Natural killer cell (primary cell): ENCODE results near the gene TTR. TPM values are rescaled to one million over a fixed set of nuclear protein-coding genes. Genes with fewer than 3 reads are reported as not detected.

Experiments used
- ATAC-seq, 3 donors: fragments of 150-1000 bp in 2 of 3; fragments of 200-7000 bp in 1 of 3; cut with Tn5 transposase; 1 replicate in 1 of 3; 2 replicates in 2 of 3; pipeline ENCODE4 v1.10.0; 2021; ENCODE audit warnings: mild to moderate bottlenecking in 2 of 3, moderate library complexity in 2 of 3
- DNase-seq, 2 donors: peaks; one replicate each; pipeline versions ENCODE4 v3.0.0 to v3.0.0-alpha.2; 2013 to 2021; ENCODE audit warnings: mixed read lengths in 1 of 2
- H3K27ac ChIP-seq: one replicate; pipeline ENCODE4 v1.5.1; 2013; ENCODE audit warnings: mild to moderate bottlenecking, low read length
- H3K27me3 ChIP-seq: one replicate; pipeline ENCODE4 v1.6.1; 2013; ENCODE audit warnings: low read length; ENCODE audit not compliant: control insufficient read depth, insufficient read depth
- H3K36me3 ChIP-seq: one replicate; pipeline ENCODE4 v1.6.1; 2013; ENCODE audit warnings: low read length; ENCODE audit not compliant: control insufficient read depth, insufficient read depth
- H3K4me1 ChIP-seq: one replicate; pipeline ENCODE4 v1.6.1; 2013; ENCODE audit warnings: low read length; ENCODE audit not compliant: control insufficient read depth, insufficient read depth
- H3K4me3 ChIP-seq: one replicate; pipeline ENCODE4 v1.5.1; 2013; ENCODE audit warnings: low read length
- H3K9me3 ChIP-seq: one replicate; pipeline ENCODE4 v1.6.1; 2013; ENCODE audit warnings: low read length; ENCODE audit not compliant: control insufficient read depth, insufficient read depth
- H3K27ac Mint-ChIP-seq, 2 donors: one replicate each; pipeline ENCODE4 v1.8.0; 2022; ENCODE audit warnings: mild to moderate bottlenecking in 2 of 2, mixed read lengths in 2 of 2, moderate library complexity in 1 of 2
- H3K27me3 Mint-ChIP-seq, 2 donors: one replicate each; pipeline ENCODE4 v1.8.0; 2022; ENCODE audit warnings: low read depth in 2 of 2, mixed read lengths in 2 of 2
- H3K36me3 Mint-ChIP-seq: one replicate; pipeline ENCODE4 v1.8.0; 2022; ENCODE audit warnings: mixed read lengths
- H3K4me1 Mint-ChIP-seq, 2 donors: one replicate each; pipeline ENCODE4 v1.8.0; 2022; ENCODE audit warnings: mixed read lengths in 2 of 2
- H3K4me3 Mint-ChIP-seq: one replicate; pipeline ENCODE4 v1.8.0; 2022; ENCODE audit warnings: mild to moderate bottlenecking, moderate library complexity, mixed read lengths
- H3K9me3 Mint-ChIP-seq, 2 donors: one replicate each; pipeline ENCODE4 v1.8.0; 2022; ENCODE audit warnings: mixed read lengths in 2 of 2
- WGBS: methylation state at CpG from one replicate; pipeline ENCODE4 v1.1.7; 2013; ENCODE audit warnings: missing lambda C conversion rate; ENCODE audit not compliant: insufficient coverage; 5-methylcytosine and 5-hydroxymethylcytosine counted together
- intact Hi-C: fragments of 100-400 bp; cut with micrococcal nuclease; formaldehyde crosslinking; loops from one replicate; pipeline ENCODE4 v1.14.2; 2022
- total RNA-seq, 4 donors: library from RNA; stranded (reverse); fragments of 120-200 nt in 1 of 4; gene quantifications; one replicate each; pipeline versions ENCODE4 v1.2.3 to v1.2.4, GENCODE V29; 2013 to 2022
- TF ChIP-seq, protein P1 (sequence below): fragments of 200-600 bp; IDR thresholded peaks from one replicate; pipeline ENCODE4 v1.8.0; 2022; ENCODE audit warnings: antibody characterized with exemption

TTR gene
- total RNA-seq, 3 donors from 2014 or later (not counting 1 experiment from before 2014, with no cell fraction given), result not detected

DNA sequence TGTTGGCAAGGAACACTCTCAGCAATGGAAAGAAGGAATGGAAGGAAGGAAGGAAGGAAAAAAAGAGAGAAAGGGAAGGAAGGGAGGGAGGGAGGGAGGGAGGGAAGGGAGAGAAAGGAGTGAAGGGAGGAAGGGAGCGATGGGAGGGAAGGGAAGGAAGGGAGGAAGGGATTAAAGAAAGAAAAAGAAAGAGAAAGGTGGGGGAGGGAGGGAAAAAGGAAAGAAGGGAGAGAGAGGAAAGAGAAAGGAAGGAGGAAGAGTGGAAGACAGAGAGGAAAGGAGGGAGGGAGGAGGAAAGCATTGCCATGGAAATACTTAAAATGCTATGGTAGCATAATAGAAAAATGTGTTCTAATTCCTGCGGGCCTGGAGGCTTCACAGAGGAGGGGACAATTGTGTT is 22.4 kb downstream of the TTR start:
- no peak overlapping the region for H3K4me3 Mint-ChIP-seq
- H3K4me1 Mint-ChIP-seq, result peaks cover 12 to 13% of the 10 kb centered on the region in 2 donors
- H3K36me3 Mint-ChIP-seq, result no peaks in the 10 kb centered on the region
- no peaks in the 10 kb centered on the region for H3K9me3 ChIP-seq
- no peaks in the 10 kb centered on the region for H3K9me3 Mint-ChIP-seq
- H3K27ac Mint-ChIP-seq, result no peak overlapping the region
- WGBS, result 88% methylated on average over 2 of the region's 2 CpGs
- no peak for DNase-seq
- TF ChIP-seq, protein P1, sequence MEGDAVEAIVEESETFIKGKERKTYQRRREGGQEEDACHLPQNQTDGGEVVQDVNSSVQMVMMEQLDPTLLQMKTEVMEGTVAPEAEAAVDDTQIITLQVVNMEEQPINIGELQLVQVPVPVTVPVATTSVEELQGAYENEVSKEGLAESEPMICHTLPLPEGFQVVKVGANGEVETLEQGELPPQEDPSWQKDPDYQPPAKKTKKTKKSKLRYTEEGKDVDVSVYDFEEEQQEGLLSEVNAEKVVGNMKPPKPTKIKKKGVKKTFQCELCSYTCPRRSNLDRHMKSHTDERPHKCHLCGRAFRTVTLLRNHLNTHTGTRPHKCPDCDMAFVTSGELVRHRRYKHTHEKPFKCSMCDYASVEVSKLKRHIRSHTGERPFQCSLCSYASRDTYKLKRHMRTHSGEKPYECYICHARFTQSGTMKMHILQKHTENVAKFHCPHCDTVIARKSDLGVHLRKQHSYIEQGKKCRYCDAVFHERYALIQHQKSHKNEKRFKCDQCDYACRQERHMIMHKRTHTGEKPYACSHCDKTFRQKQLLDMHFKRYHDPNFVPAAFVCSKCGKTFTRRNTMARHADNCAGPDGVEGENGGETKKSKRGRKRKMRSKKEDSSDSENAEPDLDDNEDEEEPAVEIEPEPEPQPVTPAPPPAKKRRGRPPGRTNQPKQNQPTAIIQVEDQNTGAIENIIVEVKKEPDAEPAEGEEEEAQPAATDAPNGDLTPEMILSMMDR, result no peak
- H3K27me3 Mint-ChIP-seq, result peaks cover 0 to 2% of the 10 kb centered on the region in 2 donors
- no peak for ATAC-seq
- no peaks in the 10 kb centered on the region for H3K36me3 ChIP-seq
- H3K4me1 ChIP-seq, result no peaks in the 10 kb centered on the region
- no peak overlapping the region for H3K27ac ChIP-seq
- no peaks in the 10 kb centered on the region for H3K27me3 ChIP-seq
- H3K4me3 ChIP-seq, result no peak overlapping the region
- intact Hi-C loops, result no loop called here

DNA sequence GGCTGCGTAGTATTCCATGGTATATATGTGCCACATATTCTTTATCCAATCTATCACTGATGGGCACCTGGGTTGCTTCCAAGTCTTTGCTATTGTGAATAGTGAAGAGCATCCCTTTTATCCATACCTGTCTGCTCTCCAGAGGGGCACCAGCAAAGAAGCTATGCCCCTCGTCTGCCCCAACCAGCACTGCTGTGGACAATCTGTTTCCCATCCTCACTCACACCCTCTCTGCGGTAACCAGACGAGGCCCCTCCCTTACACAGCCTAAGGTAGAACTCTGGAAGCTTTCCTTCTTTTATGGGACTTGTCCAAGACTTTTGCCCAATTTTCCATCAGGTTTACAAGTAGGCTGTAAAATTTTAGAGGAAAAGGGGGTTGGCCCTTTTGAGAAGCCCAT is 24.9 kb downstream of the TTR start:
- TF ChIP-seq, protein P1, result no peak
- Mint-ChIP-seq H3K36me3 (no peaks in the 10 kb centered on the region), H3K4me3 (no peak overlapping the region), H3K4me1 (peaks cover 0 to 6% of the 10 kb centered on the region in 2 donors), H3K9me3 (no peaks in the 10 kb centered on the region), H3K27me3 (peaks cover 0 to 2% of the 10 kb centered on the region in 2 donors), H3K27ac (no peak overlapping the region)
- WGBS, result 90% methylated on average over 4 of the region's 4 CpGs
- no peaks in the 10 kb centered on the region for H3K9me3 ChIP-seq
- no peaks in the 10 kb centered on the region for H3K4me1 ChIP-seq
- intact Hi-C loops, result no loop called here
- H3K27ac ChIP-seq, result no peak overlapping the region
- H3K4me3 ChIP-seq, result no peak overlapping the region
- H3K27me3 ChIP-seq, result no peaks in the 10 kb centered on the region
- DNase-seq (no peak), ATAC-seq (no peak)
- no peaks in the 10 kb centered on the region for H3K36me3 ChIP-seq

DNA sequence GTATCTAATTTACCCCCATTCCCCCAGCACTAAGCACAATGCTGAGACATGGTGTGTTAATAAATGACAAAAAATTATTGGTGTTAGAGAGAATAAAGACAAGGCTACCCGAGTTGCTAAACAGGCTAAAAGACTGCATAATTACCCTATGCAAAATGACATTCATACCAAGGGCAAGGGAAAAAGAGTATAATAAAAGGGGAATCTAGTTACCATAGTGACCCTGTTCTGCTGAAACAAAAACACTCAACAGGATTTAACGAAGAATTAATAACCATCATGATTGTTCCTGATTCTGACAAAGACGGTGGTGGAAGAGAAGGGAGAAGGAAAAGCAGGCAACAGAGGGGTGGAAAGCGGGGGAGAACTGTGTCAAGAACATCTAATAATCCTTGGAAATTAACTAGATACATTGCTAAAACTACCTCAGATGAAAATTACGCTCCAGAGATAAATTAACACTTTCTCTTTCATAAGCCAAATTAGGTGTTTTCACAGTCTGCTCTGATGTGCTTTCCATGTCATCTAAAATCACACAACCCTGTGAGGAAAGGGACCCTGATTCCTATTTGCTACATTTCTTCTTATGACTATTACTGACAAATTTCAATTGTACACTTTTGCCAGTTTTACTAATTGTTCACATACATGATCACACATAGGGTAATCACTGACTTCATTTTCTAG is 25.5 kb downstream of the TTR start:
- Mint-ChIP-seq H3K9me3 (no peaks in the 10 kb centered on the region), H3K4me1 (peaks cover 0 to 6% of the 10 kb centered on the region in 2 donors)
- 58% methylated on average over 3 of the region's 5 CpGs for WGBS

More for the DNA sequence above, 25.5 kb downstream of the TTR start:
- H3K4me3 ChIP-seq, result no peak overlapping the region
- H3K27me3 ChIP-seq, result no peaks in the 10 kb centered on the region
- no peak for DNase-seq
- no peak overlapping the region for H3K4me3 Mint-ChIP-seq
- intact Hi-C loops, result no loop called here
- no peaks in the 10 kb centered on the region for H3K36me3 Mint-ChIP-seq
- H3K36me3 ChIP-seq, result no peaks in the 10 kb centered on the region
- no peak for ATAC-seq
- peaks cover 0 to 2% of the 10 kb centered on the region in 2 donors for H3K27me3 Mint-ChIP-seq
- no peaks in the 10 kb centered on the region for H3K4me1 ChIP-seq
- TF ChIP-seq, protein P1, result no peak
- no peak overlapping the region for H3K27ac Mint-ChIP-seq
- H3K27ac ChIP-seq, result no peak overlapping the region
- no peaks in the 10 kb centered on the region for H3K9me3 ChIP-seq
